Transverse colon (tissue), 4 donors: Measurements from ENCODE around the gene SDF2. TPM values are rescaled to one million over a fixed set of nuclear protein-coding genes. Genes with fewer than 3 reads are reported as not detected.

ENCODE experiments used
- DNase-seq: peaks from one replicate; pipeline ENCODE4 v3.0.0-alpha.2; 2019
- H3K27ac ChIP-seq, 4 donors: fragments of 200-600 bp; sonication (generic); 2 replicates each; pipeline ENCODE4 v1.5.1; 2016 to 2018; ENCODE audit warnings: inconsistent platforms in 4 of 4
- H3K27me3 ChIP-seq: fragments of 200-600 bp; sonication (generic); 2 replicates; pipeline ENCODE4 v1.5.1; 2017; ENCODE audit warnings: inconsistent platforms
- H3K36me3 ChIP-seq, 4 donors: fragments of 200-600 bp; sonication (generic); 2 replicates each; pipeline ENCODE4 v1.5.1; 2017 to 2019; ENCODE audit warnings: inconsistent platforms in 4 of 4
- H3K4me1 ChIP-seq, 4 donors: fragments of 200-600 bp; sonication (generic); 2 replicates each; pipeline ENCODE4 v1.5.1; 2017 to 2020; ENCODE audit warnings: inconsistent platforms in 4 of 4
- H3K4me3 ChIP-seq, 4 donors: fragments of 200-600 bp; sonication (generic); 1 replicate in 1 of 4; 2 replicates in 3 of 4; pipeline versions ENCODE4 v1.5.1 to v1.6.1; 2017 to 2019; ENCODE audit warnings: inconsistent platforms in 4 of 4
- H3K9me3 ChIP-seq, 2 donors: fragments of 200-600 bp; sonication (generic); 2 replicates each; pipeline ENCODE4 v1.5.1; 2017 to 2019; ENCODE audit warnings: inconsistent platforms in 2 of 2
- EP300 ChIP-seq: sonication (generic); formaldehyde crosslinking; IDR thresholded peaks from one replicate; pipeline ENCODE4 v1.6.1; 2017; ENCODE audit warnings: antibody characterized with exemption, low read depth
- POLR2A ChIP-seq: fragments of 450-650 bp; IDR thresholded peaks from one replicate; pipeline ENCODE4 v1.6.1; 2016; ENCODE audit warnings: antibody characterized with exemption, mild to moderate bottlenecking, moderate library complexity
- POLR2AphosphoS5 ChIP-seq, 3 donors: sonication (generic); formaldehyde crosslinking; IDR thresholded peaks; one replicate each; pipeline ENCODE4 v1.6.1; 2016; ENCODE audit warnings: antibody characterized with exemption in 3 of 3
- WGBS, 2 donors: methylation state at CpG; one replicate each; pipeline ENCODE4 v1.1.5; 2018; ENCODE audit warnings: low coverage in 1 of 2; 5-methylcytosine and 5-hydroxymethylcytosine counted together
- in situ Hi-C, 4 donors: fragments of 200-750 bp; cut with MboI; loops; one replicate each; pipeline versions ENCODE4 v1.15.0 to v1.15.1; 2017; ENCODE audit warnings: low sequenced_read_pairs in 3 of 4, low pct_ligation_motif_present in 1 of 4, low pct_unique_long_range_greater_than_20kb in 1 of 4
- intact Hi-C: fragments of 100-400 bp; cut with DNase I; formaldehyde crosslinking; loops from one replicate; pipeline ENCODE4 v1.15.1; 2023; ENCODE audit warnings: low total_unique reads
- total RNA-seq, 4 donors: library from RNA; depleted of rRNA; stranded (reverse); fragments of >200 nt; gene quantifications; one replicate each; pipeline ENCODE4 v1.1.0, GENCODE V29; 2016
- TF ChIP-seq, protein P1 (sequence below), 5 experiments: fragments of 200-600 bp in 3 of 5; fragments of 450-650 bp in 2 of 5; sonication (generic) in 3 of 5; IDR thresholded peaks; 1 replicate in 2 of 5; 2 replicates in 3 of 5; pipeline ENCODE4 v1.5.1; 2016 to 2017; ENCODE audit warnings: antibody characterized with exemption in 5 of 5, inconsistent platforms in 3 of 5, mild to moderate bottlenecking in 2 of 5, moderate library complexity in 1 of 5

SDF2 gene
- total RNA-seq, 4 donors from 2014 or later, result 32.2 to 69.9 (median 49.1) TPM

DNA sequence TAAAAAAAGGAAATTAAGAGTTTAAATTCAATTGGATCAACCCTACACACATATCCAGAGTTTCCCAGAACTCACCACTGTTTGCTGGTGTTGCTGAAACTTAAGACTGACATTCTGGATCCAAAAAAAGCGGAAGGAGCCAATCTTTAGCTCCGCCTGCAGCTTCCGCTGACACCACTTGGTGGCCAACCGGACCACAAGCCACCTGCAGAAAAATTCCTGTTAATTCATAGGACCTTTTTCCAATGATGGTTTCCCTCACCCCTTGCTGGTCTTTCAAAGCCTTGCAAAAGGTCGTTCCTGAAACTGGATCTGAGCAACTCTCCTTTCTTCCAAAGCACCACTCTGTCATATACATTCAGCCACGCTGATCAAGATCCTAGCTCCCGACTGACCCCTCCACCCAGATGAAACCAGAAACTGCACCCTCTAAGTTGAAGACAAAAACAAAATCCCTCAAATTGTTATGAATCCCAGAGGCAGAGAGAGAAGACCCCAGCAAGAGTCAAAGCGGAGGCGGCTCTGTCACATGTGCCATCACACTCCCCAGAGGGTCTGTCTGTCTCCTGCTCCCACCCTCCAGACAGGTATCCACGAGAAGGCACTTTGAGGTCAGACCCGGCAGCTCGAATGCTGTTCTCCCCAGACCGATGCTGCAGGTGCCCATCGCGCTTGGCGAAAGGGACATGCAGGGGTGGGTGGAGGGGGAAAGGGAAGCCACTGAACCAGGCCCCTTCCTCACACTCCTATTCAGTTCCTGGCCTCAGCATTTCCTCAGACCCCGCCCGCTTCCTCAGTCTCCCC lies 17.5 kb downstream of the SDF2 start:
- no peaks in the 10 kb centered on the region for H3K9me3 ChIP-seq
- TF ChIP-seq, protein P1, sequence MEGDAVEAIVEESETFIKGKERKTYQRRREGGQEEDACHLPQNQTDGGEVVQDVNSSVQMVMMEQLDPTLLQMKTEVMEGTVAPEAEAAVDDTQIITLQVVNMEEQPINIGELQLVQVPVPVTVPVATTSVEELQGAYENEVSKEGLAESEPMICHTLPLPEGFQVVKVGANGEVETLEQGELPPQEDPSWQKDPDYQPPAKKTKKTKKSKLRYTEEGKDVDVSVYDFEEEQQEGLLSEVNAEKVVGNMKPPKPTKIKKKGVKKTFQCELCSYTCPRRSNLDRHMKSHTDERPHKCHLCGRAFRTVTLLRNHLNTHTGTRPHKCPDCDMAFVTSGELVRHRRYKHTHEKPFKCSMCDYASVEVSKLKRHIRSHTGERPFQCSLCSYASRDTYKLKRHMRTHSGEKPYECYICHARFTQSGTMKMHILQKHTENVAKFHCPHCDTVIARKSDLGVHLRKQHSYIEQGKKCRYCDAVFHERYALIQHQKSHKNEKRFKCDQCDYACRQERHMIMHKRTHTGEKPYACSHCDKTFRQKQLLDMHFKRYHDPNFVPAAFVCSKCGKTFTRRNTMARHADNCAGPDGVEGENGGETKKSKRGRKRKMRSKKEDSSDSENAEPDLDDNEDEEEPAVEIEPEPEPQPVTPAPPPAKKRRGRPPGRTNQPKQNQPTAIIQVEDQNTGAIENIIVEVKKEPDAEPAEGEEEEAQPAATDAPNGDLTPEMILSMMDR (IDR thresholded peaks at IDR 0.05), result peak; percentile 51 to 73 (median 60)
- TF ChIP-seq POLR2A (no peak), POLR2AphosphoS5 (IDR thresholded peaks at IDR 0.05) (peak in 1 of 3 donors; percentile 21), EP300 (no peak)
- 0 to 1% methylated on average over 4 to 18 of the region's 18 CpGs for WGBS, 2 donors
- peaks cover 0 to 39% (median 17%) of the 10 kb centered on the region in 4 donors for H3K36me3 ChIP-seq
- peak; percentile 59 for DNase-seq
- H3K27me3 ChIP-seq, result no peaks in the 10 kb centered on the region
- in situ Hi-C loops (no loop called here), intact Hi-C loops (no loop called here)
- H3K4me1 ChIP-seq, result peaks cover 19 to 41% (median 34%) of the 10 kb centered on the region in 4 donors
- peak overlapping the region; percentile 83 to 97 (median 96) for H3K4me3 ChIP-seq
- H3K27ac ChIP-seq, result peak overlapping the region; percentile 93 to 98 (median 95)

DNA sequence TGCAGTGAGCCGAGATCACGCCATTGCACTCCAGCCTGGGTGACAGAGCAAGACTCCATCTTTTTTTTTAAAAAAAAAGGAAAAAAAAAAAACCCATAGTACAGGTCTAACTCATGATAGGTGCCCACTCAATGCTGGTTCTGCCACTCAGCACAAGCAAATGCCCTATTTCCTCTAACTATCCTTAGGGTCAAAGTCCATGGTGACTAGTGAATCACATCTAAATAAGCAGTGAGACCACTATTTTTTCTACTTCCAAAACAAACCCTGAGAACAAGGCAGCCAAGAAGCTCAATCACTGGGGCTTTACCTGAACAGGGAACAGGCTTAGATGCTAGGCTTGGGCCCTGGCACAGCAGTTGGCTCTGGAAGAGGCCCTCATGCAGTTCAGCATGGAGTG lies 20.1 kb downstream of the SDF2 start:
- Histone ChIP-seq H3K4me3 (no peak overlapping the region), H3K9me3 (no peaks in the 10 kb centered on the region), H3K27ac (no peak overlapping the region), H3K4me1 (peaks cover 19 to 34% (median 26%) of the 10 kb centered on the region in 4 donors), H3K36me3 (peaks cover 0 to 55% (median 27%) of the 10 kb centered on the region in 4 donors), H3K27me3 (no peaks in the 10 kb centered on the region)
- intact Hi-C loops (no loop called here), in situ Hi-C loops (no loop called here)
- no peak for DNase-seq
- WGBS, 2 donors, result 93 to 95% methylated on average over 2 of the region's 2 CpGs
- TF ChIP-seq POLR2A, result no peak
- TF ChIP-seq, protein P1 (IDR thresholded peaks at IDR 0.05), result no peak
- no peak for TF ChIP-seq EP300
- no peak for TF ChIP-seq POLR2AphosphoS5 (IDR thresholded peaks at IDR 0.05)

DNA sequence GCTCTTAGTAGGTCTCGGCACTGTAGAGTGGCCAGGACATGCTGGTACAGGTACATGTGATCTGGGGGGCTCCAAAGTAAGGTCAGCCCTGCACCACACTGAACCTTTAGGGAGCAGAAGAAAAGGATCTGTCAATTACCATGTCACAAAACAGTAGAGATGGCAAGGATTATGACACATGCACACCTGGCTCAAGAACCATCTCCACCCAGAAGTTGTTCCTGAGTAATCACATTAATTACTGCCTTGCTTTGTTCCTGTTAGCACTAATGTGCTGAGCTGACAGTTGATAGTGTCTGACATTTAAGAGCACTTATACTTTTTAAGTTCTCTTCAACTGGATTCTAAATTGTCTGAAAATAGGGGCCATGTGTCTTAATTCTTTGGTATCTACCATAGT lies 26.2 kb downstream of the SDF2 start:
- 100% methylated on average over 1 of the region's 1 CpG for WGBS, 2 donors

DNA sequence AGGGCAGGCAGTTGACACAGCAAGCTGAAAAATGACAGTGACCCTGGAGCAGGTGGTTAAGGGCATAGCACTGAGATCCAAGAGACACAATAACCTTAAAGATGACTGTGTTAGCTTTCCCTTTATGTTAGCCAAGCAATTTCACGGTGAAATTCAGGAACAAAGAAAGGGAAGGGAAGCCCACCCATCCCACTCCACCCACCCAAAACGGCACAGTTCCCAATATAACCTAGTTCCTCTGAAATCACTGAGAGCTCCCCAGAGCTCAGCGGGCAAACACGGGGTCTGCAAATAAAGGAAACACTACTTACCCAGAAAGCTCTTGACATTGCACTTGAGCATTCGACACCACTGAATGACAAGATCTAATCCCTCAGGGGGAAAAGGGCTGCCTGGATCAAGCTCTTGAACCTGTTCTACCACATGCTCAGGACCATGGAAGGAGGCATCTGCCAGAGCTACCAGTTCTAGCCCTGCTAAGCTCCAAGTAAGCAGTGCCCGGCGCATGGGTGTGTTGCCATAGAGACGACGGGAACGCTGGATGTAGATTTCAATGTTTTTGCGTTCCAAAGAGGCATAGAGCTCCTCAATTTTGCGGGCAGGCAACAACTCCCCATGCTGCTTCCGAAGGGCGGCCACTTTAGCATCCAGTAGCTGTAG lies 27.4 kb downstream of the SDF2 start:
- in situ Hi-C loops (no loop called here), intact Hi-C loops (no loop called here)
- peaks cover 0 to 90% (median 43%) of the 10 kb centered on the region in 4 donors for H3K36me3 ChIP-seq
- TF ChIP-seq, protein P1 (IDR thresholded peaks at IDR 0.05), result no peak
- no peak for TF ChIP-seq EP300
- TF ChIP-seq POLR2A, result no peak
- TF ChIP-seq POLR2AphosphoS5 (IDR thresholded peaks at IDR 0.05), result no peak
- 89 to 90% methylated on average over 3 to 14 of the region's 14 CpGs for WGBS, 2 donors
- no peaks in the 10 kb centered on the region for H3K9me3 ChIP-seq
- DNase-seq, result no peak
- no peak overlapping the region for H3K27ac ChIP-seq
- H3K27me3 ChIP-seq, result no peaks in the 10 kb centered on the region
- H3K4me3 ChIP-seq, result no peak overlapping the region
- H3K4me1 ChIP-seq, result no peaks in the 10 kb centered on the region

More for the DNA sequence above, 26.2 kb downstream of the SDF2 start:
- intact Hi-C loops, result no loop called here
- Histone ChIP-seq H3K36me3 (peaks cover 0 to 95% (median 47%) of the 10 kb centered on the region in 4 donors), H3K27me3 (no peaks in the 10 kb centered on the region), H3K9me3 (no peaks in the 10 kb centered on the region), H3K27ac (no peak overlapping the region), H3K4me1 (no peaks in the 10 kb centered on the region), H3K4me3 (no peak overlapping the region)
- no peak for DNase-seq
- in situ Hi-C loops, result no loop called here
- TF ChIP-seq EP300 (no peak), POLR2A (no peak), POLR2AphosphoS5 (IDR thresholded peaks at IDR 0.05) (no peak)
- TF ChIP-seq, protein P1 (IDR thresholded peaks at IDR 0.05), result no peak
